HepG2 (cell line): ENCODE data around the gene MT1A. TPM values are rescaled to one million over a fixed set of nuclear protein-coding genes. Genes with fewer than 3 reads are reported as not detected.
"Not testable (repeated sequence)": the region's sequence is repeated elsewhere in the genome, so short reads cannot be mapped to it uniquely, and the experiment has no call there.

ENCODE experiments used
- ATAC-seq: fragments of 200-7000 bp; cut with Tn5 transposase; 3 replicates; pipeline ENCODE4 v1.9.1; 2020; ENCODE audit warnings: mild to moderate bottlenecking, moderate library complexity
- BruUV-seq: library from RNA; stranded (reverse); fragments of 400-500 nt; replicated peaks from 2 replicates; lab custom pipeline; 2021; lab: Mats Ljungman, UMichigan
- CTCF ChIA-PET: fragments of 300-600 bp; formaldehyde crosslinking; extraction: SDS; loops from one replicate; lab custom pipeline; 2021; ENCODE audit warnings: low total read pairs, inconsistent platforms, low intra/inter-chr PET ratio; lab: Yijun Ruan, JAX
- POLR2A ChIA-PET: fragments of 350-600 bp; sonication (Branson Sonifier 250); formaldehyde crosslinking; loops from one replicate; lab custom pipeline; 2020; ENCODE audit warnings: antibody characterized with exemption, inconsistent platforms; lab: Yijun Ruan, JAX
- DNase-seq: peaks from one replicate; pipeline ENCODE4 v3.0.0-alpha.2; 2015; ENCODE audit warnings: low spot score
- FAIRE-seq: peaks from 3 replicates; lab custom pipeline; 2011; peaks lifted over from hg19 to GRCh38; lab: Jason Lieb, UNC
- H2AFZ ChIP-seq: one replicate; pipeline ENCODE4 v1.6.1; 2011; ENCODE audit warnings: low read length, inconsistent platforms
- H3K27ac ChIP-seq: fragments of 300-600 bp; 3 replicates; pipeline ENCODE4 v1.8.0; 2011; ENCODE audit warnings: mixed run types, mild to moderate bottlenecking, mixed read lengths, low read length, inconsistent platforms; ENCODE audit not compliant: insufficient read depth; ENCODE audit errors: extremely low read length
- H3K27me3 ChIP-seq, 2 experiments: fragments of 200-600 bp in 1 of 2; 2 replicates in 1 of 2; 3 replicates in 1 of 2; pipeline versions ENCODE4 v1.6.0 to v1.8.0; 2011; ENCODE audit warnings: low read length in 2 of 2, mild to moderate bottlenecking in 2 of 2, moderate library complexity in 2 of 2, inconsistent platforms in 1 of 2; ENCODE audit not compliant: insufficient read depth in 2 of 2, control insufficient read depth in 1 of 2
- H3K36me3 ChIP-seq, 2 experiments: fragments of 200-600 bp in 1 of 2; replicated peaks in 1 of 2; 2 replicates in 1 of 2; 3 replicates in 1 of 2; pipeline versions ENCODE4 v1.5.1 to v1.8.0; 2011; ENCODE audit warnings: low read length in 2 of 2, inconsistent platforms in 1 of 2; ENCODE audit not compliant: insufficient read depth in 2 of 2, control insufficient read depth in 1 of 2
- H3K4me1 ChIP-seq: 2 replicates; pipeline ENCODE4 v1.5.1; 2012; ENCODE audit warnings: low read length, inconsistent platforms; ENCODE audit not compliant: insufficient read depth
- H3K4me2 ChIP-seq: 2 replicates; pipeline ENCODE4 v1.6.0; 2011; ENCODE audit warnings: low read depth, low read length, inconsistent platforms
- H3K4me3 ChIP-seq, 3 experiments: fragments of 200-600 bp in 1 of 3; sonication (generic), shearing (Covaris generic) in 1 of 3; replicated peaks in 1 of 3; 2 replicates each; pipeline ENCODE4 v1.5.1; 2011 to 2016; ENCODE audit warnings: low read length in 3 of 3, inconsistent platforms in 2 of 3, low read depth in 2 of 3, mild to moderate bottlenecking in 2 of 3, control low read depth in 1 of 3, mixed read lengths in 1 of 3; ENCODE audit not compliant: insufficient read depth in 1 of 3
- H3K79me2 ChIP-seq: one replicate; pipeline ENCODE4 v1.6.1; 2011; ENCODE audit warnings: low read length, inconsistent platforms; ENCODE audit not compliant: insufficient read depth
- H3K9ac ChIP-seq: 2 replicates; pipeline ENCODE4 v1.6.0; 2011; ENCODE audit warnings: mild to moderate bottlenecking, low read depth, low read length, inconsistent platforms; ENCODE audit not compliant: insufficient read depth
- H3K9me3 ChIP-seq: 2 replicates; pipeline ENCODE4 v1.5.1; 2012; ENCODE audit warnings: mild to moderate bottlenecking, low read length
- H4K20me1 ChIP-seq: 2 replicates; pipeline ENCODE4 v1.6.0; 2011; ENCODE audit warnings: inconsistent platforms, mild to moderate bottlenecking, low read length, moderate library complexity; ENCODE audit not compliant: insufficient read depth
- CEBPB ChIP-seq: IDR thresholded peaks from 2 replicates; pipeline ENCODE4 v1.6.1; 2011; ENCODE audit warnings: low read depth, low read length, improper control_type of control experiment, borderline replicate concordance
- ZMYM2 ChIP-seq: sonication (generic); formaldehyde crosslinking; IDR thresholded peaks from 2 replicates; pipeline ENCODE4 v1.8.0; 2022; ENCODE audit warnings: mild to moderate bottlenecking, missing genetic modification reagents
- ZNF34 ChIP-seq: sonication (generic); formaldehyde crosslinking; IDR thresholded peaks from 2 replicates; pipeline ENCODE4 v1.4.0; 2020; ENCODE audit warnings: mild to moderate bottlenecking, missing genetic modification reagents, borderline replicate concordance
- ZNF879 ChIP-seq: sonication (generic); formaldehyde crosslinking; IDR thresholded peaks from 2 replicates; pipeline ENCODE4 v1.8.1; 2023; ENCODE audit warnings: missing genetic modification reagents
- WGBS: methylation state at CpG from one replicate; pipeline ENCODE4 v1.1.6; 2017; ENCODE audit warnings: low lambda C conversion rate; 5-methylcytosine and 5-hydroxymethylcytosine counted together
- in situ Hi-C: cut with HindIII; loops from 2 replicates; pipeline ENCODE4 v1.10.0; 2017; ENCODE audit warnings: low pct_unique_long_range_greater_than_20kb; ENCODE audit not compliant: extremely low pct_ligation_motif_present
- intact Hi-C: fragments of 100-400 bp; cut with micrococcal nuclease; formaldehyde crosslinking; loops from one replicate; pipeline ENCODE4 v1.10.0; 2022; ENCODE audit not compliant: unreplicated experiment
- polyA plus RNA-seq, 8 experiments: library from polyadenylated mRNA; depleted of rRNA in 3 of 8; stranded (reverse) in 7 of 8; unstranded in 1 of 8; fragments of >200 nt; fragmentation: Illumina TruSeq in 4 of 8; extraction: Trizol in 4 of 8; gene quantifications; 2 replicates each; pipeline versions ENCODE4 v1.2.1 to v1.2.3, GENCODE V29; 2011 to 2016; ENCODE audit warnings: low read depth in 4 of 8, missing spikeins in 1 of 8, mixed read lengths in 1 of 8; ENCODE audit not compliant: insufficient read depth in 1 of 8
- total RNA-seq, 5 experiments: library from RNA; depleted of rRNA; stranded (reverse); fragments of >200 nt; fragmentation: Illumina TruSeq; extraction: Trizol; gene quantifications; 2 replicates each; pipeline ENCODE4 v1.2.3, GENCODE V29; 2016; ENCODE audit warnings: low read depth in 1 of 5

MT1A gene
- total and polyA plus RNA-seq, 2 of the 13 experiments (the other 11 are each of a cell fraction or from before 2014, with no cell fraction given): 8.3 to 10.4 TPM

DNA sequence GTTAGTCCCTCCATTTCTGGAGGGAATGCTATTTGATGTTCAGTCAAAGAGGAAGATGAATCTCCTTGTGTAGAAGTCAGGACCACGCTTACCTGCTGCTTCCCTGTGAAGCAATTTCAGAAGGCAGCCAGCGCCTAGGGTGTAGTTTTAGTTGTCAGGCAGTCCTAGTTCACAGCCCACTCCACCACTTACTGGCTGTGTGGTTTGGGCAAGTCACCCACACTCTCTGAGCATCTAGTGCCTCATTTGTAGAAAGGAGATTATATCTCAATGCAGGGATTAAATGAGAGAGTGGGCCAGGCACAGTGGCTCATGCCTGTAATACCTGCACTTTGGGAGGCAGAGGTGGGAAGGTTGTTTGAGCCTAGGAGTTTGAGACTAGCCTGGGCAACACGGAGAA, 33.7 kb downstream of the MT1A start:
- H3K4me1 ChIP-seq: peaks cover 21% of the 10 kb centered on the region
- H2AFZ ChIP-seq, DNase-seq, POLR2A ChIA-PET, in situ Hi-C loops, H3K36me3 ChIP-seq, H3K4me3 ChIP-seq, ATAC-seq, H3K27ac ChIP-seq, H4K20me1 ChIP-seq, H3K9ac ChIP-seq, H3K9me3 ChIP-seq, BruUV-seq, H3K79me2 ChIP-seq, FAIRE-seq, H3K4me2 ChIP-seq: not testable (repeated sequence)
- 1% methylated on average over 3 of the region's 3 CpGs for WGBS
- CTCF ChIA-PET: interaction anchor here (3.8 kb wide), 1 partner anchor 30 kb away, joined by 36 read pairs; no protein-coding TSS in a partner anchor
- intact Hi-C loops: loop anchor here (5.0 kb wide), 1 partner anchor 190 kb away; no protein-coding TSS in a partner anchor
- peaks cover 7 to 53% of the 10 kb centered on the region in 2 experiments for H3K27me3 ChIP-seq

- Histone ChIP-seq H3K9me3 (no peaks in the 10 kb centered on the region), H3K9ac (no peak overlapping the region), H2AFZ (no peak overlapping the region), H3K4me2 (no peak overlapping the region), H3K4me1 (peaks cover 13% of the 10 kb centered on the region), H3K36me3 (no peaks in the 10 kb centered on the region), H3K27ac (no peak overlapping the region), H3K79me2 (no peaks in the 10 kb centered on the region), H4K20me1 (no peaks in the 10 kb centered on the region), H3K27me3 (peaks cover 7 to 57% of the 10 kb centered on the region in 2 experiments), H3K4me3 (no peak overlapping the region)
- in situ Hi-C loops (no loop called here), intact Hi-C loops (loop anchor here (5.0 kb wide), 1 partner anchor 189 kb away; no protein-coding TSS in a partner anchor)
- WGBS: 48% methylated on average over 11 of the region's 11 CpGs
- POLR2A ChIA-PET: no interaction called here
- DNase-seq: no peak
- FAIRE-seq: no peak
- CTCF ChIA-PET: interaction anchor here (1.2 to 3.8 kb wide), 2 partner anchors 29 to 116 kb away, joined by 3 to 36 read pairs; no protein-coding TSS in a partner anchor
- no TSS peak for BruUV-seq
- ATAC-seq: no peak
- TF ChIP-seq CEBPB: peak; percentile 82
- TF ChIP-seq ZNF34: no peak
- TF ChIP-seq ZNF879 (CRISPR knock-in tag): no peak
- TF ChIP-seq ZMYM2 (CRISPR knock-in tag): no peak
These were observed 34.5 kb downstream of the MT1A start for GRCh38 chr16:56672761-56673536.
